K562 treated with DMSO at 1 percent for 24 hours (cell line): ENCODE data around the gene EEF1A1. TPM values are rescaled to one million over a fixed set of nuclear protein-coding genes. Genes with fewer than 3 reads are reported as not detected.

ENCODE experiments used
- total RNA-seq: library from RNA; unstranded; fragments of 300-600 nt; gene quantifications from 2 replicates; pipeline ENCODE4 v1.2.3, GENCODE V29; 2022; ENCODE audit warnings: low read depth; ENCODE audit not compliant: insufficient read depth

EEF1A1 gene
- 15,591 and 16,390 TPM in 2 replicates for total RNA-seq

DNA sequence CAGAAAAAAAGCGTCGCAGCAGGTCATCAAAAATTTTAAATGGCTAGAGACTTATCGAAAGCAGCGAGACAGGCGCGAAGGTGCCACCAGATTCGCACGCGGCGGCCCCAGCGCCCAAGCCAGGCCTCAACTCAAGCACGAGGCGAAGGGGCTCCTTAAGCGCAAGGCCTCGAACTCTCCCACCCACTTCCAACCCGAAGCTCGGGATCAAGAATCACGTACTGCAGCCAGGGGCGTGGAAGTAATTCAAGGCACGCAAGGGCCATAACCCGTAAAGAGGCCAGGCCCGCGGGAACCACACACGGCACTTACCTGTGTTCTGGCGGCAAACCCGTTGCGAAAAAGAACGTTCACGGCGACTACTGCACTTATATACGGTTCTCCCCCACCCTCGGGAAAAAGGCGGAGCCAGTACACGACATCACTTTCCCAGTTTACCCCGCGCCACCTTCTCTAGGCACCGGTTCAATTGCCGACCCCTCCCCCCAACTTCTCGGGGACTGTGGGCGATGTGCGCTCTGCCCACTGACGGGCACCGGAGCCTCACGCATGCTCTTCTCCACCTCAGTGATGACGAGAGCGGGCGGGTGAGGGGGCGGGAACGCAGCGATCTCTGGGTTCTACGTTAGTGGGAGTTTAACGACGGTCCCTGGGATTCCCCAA is at the start of gene EEF1A1:
TSS of gene EEF1A1 (minus strand) at position 345 of the 663 bp plus-strand sequence. CDS start 1,006 bp downstream, outside the sequence.

Other genes starting within 250 kb of the EEF1A1 start
- gene DPPA5, start 166.8 kb downstream of the EEF1A1 start, total RNA-seq, result not detected in 2 replicates
- not detected in 2 replicates for gene KHDC3L, start 158.4 kb downstream of the EEF1A1 start, total RNA-seq
- not detected in 2 replicates for gene OOEP, start 151.1 kb downstream of the EEF1A1 start, total RNA-seq
- gene DDX43, start 126.2 kb downstream of the EEF1A1 start, total RNA-seq, result 0.16 and 0.24 TPM in 2 replicates
- gene CGAS, start 68.7 kb downstream of the EEF1A1 start, total RNA-seq, result not detected in 2 replicates
- gene MTO1, start 59.3 kb downstream of the EEF1A1 start, total RNA-seq, result 20.3 and 28.7 TPM in 2 replicates
- gene SLC17A5, start 133.0 kb upstream of the EEF1A1 start, total RNA-seq, result 4.4 and 5.9 TPM in 2 replicates
- 0.09 TPM in 1 of 2 replicates, not detected in the other for gene CD109, start 175.2 kb upstream of the EEF1A1 start, total RNA-seq